BJ (cell line): ENCODE results near the gene TMOD2. TPM values are rescaled to one million over a fixed set of nuclear protein-coding genes. Genes with fewer than 3 reads are reported as not detected.

Experiments used
- CTCF ChIA-PET: fragments of 350-600 bp; formaldehyde crosslinking; extraction: SDS; loops from one replicate; lab custom pipeline; 2021; ENCODE audit warnings: antibody characterized with exemption, inconsistent platforms; lab: Yijun Ruan, JAX
- POLR2A ChIA-PET: fragments of 300-600 bp; sonication (Branson Sonifier 250); formaldehyde crosslinking; extraction: SDS; loops from one replicate; lab custom pipeline; 2021; ENCODE audit warnings: antibody characterized with exemption; lab: Charles Lee
- DNase-seq: peaks from one replicate; pipeline ENCODE4 v3.0.0-alpha.2; 2011; ENCODE audit warnings: low read depth
- H3K27me3 ChIP-seq: 2 replicates; pipeline ENCODE4 v1.6.0; 2011; ENCODE audit warnings: low read length; ENCODE audit not compliant: control insufficient read depth, insufficient read depth
- H3K36me3 ChIP-seq: 2 replicates; pipeline ENCODE4 v1.5.1; 2011; ENCODE audit warnings: low read length; ENCODE audit not compliant: control insufficient read depth, insufficient read depth
- H3K4me3 ChIP-seq: 2 replicates; pipeline ENCODE4 v1.5.1; 2011; ENCODE audit warnings: low read depth, mild to moderate bottlenecking, control low read depth, low read length
- polyA plus RNA-seq: library from polyadenylated mRNA; depleted of rRNA; stranded (reverse); fragments of >200 nt; gene quantifications from 2 replicates; pipeline ENCODE4 v1.2.3, GENCODE V29; 2011
- TF ChIP-seq, protein P1 (sequence below): IDR thresholded peaks from 2 replicates; pipeline ENCODE4 v1.5.1; 2011; ENCODE audit warnings: low read depth, mild to moderate bottlenecking, control low read depth, inconsistent platforms, low read length, moderate library complexity; ENCODE audit not compliant: insufficient read depth

TMOD2 gene
- polyA plus RNA-seq, 1 experiment = 1.1 TPM

- ChIA-PET POLR2A (no interaction called here), CTCF (interaction anchor here (0.5 to 1.0 kb wide), 3 partner anchors 17 to 189 kb away, joined by 3 read pairs; no protein-coding TSS in a partner anchor)
- TF ChIP-seq, protein P1, sequence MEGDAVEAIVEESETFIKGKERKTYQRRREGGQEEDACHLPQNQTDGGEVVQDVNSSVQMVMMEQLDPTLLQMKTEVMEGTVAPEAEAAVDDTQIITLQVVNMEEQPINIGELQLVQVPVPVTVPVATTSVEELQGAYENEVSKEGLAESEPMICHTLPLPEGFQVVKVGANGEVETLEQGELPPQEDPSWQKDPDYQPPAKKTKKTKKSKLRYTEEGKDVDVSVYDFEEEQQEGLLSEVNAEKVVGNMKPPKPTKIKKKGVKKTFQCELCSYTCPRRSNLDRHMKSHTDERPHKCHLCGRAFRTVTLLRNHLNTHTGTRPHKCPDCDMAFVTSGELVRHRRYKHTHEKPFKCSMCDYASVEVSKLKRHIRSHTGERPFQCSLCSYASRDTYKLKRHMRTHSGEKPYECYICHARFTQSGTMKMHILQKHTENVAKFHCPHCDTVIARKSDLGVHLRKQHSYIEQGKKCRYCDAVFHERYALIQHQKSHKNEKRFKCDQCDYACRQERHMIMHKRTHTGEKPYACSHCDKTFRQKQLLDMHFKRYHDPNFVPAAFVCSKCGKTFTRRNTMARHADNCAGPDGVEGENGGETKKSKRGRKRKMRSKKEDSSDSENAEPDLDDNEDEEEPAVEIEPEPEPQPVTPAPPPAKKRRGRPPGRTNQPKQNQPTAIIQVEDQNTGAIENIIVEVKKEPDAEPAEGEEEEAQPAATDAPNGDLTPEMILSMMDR = no peak
- H3K36me3 ChIP-seq = no peaks in the 10 kb centered on the region
- DNase-seq = no peak
- H3K27me3 ChIP-seq = peaks cover 12% of the 10 kb centered on the region
- peak overlapping the region; percentile 51 for H3K4me3 ChIP-seq
Observed at GRCh38 chr15:51751697-51752683, 593 bp downstream of the TMOD2 start.

GRCh38 chr15:51752888-51753287, 1.5 kb downstream of the TMOD2 start:
- TF ChIP-seq, protein P1 = no peak
- POLR2A ChIA-PET = no interaction called here
- Histone ChIP-seq H3K4me3 (no peak overlapping the region), H3K27me3 (peaks cover 12% of the 10 kb centered on the region), H3K36me3 (no peaks in the 10 kb centered on the region)
- CTCF ChIA-PET = interaction anchor here (1.0 kb wide), 1 partner anchor 24 kb away, joined by 3 read pairs; no protein-coding TSS in a partner anchor
- no peak for DNase-seq

DNA sequence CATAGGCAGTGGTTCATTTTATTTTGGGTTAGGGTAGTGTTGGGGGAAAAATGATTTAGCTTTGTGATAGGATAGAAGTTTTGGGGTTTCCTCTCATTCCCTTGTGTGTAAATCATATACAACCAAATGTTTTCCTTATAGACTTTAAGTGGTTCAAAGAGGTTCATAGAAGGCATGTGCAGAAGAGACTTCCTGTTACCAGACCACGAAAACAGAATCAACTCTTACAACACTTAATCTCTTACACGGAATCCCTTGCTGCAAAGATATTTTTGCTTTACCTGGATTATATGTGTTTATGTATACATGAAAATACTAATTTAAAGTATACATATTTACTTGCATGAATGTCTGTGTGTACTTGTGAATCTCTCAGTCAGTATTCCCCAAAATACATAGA, 2.9 kb downstream of the TMOD2 start:
- ChIA-PET POLR2A (no interaction called here), CTCF (interaction anchor here (1.0 to 15.8 kb wide), 2 partner anchors 20 to 104 kb away, joined by 4 to 100 read pairs; no protein-coding TSS in a partner anchor)
- no peaks in the 10 kb centered on the region for H3K36me3 ChIP-seq
- TF ChIP-seq, protein P1 = no peak
- DNase-seq = no peak
- H3K27me3 ChIP-seq = peaks cover 10% of the 10 kb centered on the region
- no peak overlapping the region for H3K4me3 ChIP-seq

DNA sequence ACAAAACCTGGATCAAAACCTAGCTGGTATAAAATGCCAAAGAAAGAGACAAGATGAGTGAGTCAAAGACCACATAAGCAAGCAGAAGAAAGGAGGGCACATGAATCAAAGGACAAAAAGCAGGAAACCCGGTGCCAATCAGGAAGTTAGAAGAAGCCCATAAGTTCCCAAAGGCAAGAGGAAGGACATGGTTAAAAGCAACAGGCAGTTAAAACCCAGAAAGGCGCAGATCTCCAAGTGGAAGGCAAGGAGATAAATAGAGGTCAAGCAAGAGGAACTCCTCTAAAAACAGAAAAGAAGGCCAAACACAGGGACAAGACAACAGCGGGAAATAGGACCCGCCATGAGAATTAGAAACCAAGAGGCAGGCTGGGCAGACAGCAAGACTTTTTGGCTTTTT, 4.4 kb downstream of the TMOD2 start:
- TF ChIP-seq, protein P1 = no peak
- no peak for DNase-seq
- peaks cover 1% of the 10 kb centered on the region for H3K27me3 ChIP-seq
- no peaks in the 10 kb centered on the region for H3K36me3 ChIP-seq
- CTCF ChIA-PET = interaction anchor here (1.3 to 15.8 kb wide), 2 partner anchors 19 to 106 kb away, joined by 5 to 100 read pairs; no protein-coding TSS in a partner anchor
- POLR2A ChIA-PET = interaction anchor here (0.5 kb wide), 1 partner anchor 34 kb away, joined by 4 read pairs; no protein-coding TSS in a partner anchor
- H3K4me3 ChIP-seq = no peak overlapping the region

- H3K27me3 ChIP-seq = no peaks in the 10 kb centered on the region
- DNase-seq = no peak
- H3K4me3 ChIP-seq = no peak overlapping the region
- CTCF ChIA-PET = interaction anchor here (1.3 to 15.8 kb wide), 2 partner anchors 18 to 106 kb away, joined by 5 to 100 read pairs; no protein-coding TSS in a partner anchor
- TF ChIP-seq, protein P1 = no peak
- H3K36me3 ChIP-seq = no peaks in the 10 kb centered on the region
- POLR2A ChIA-PET = no interaction called here
Observed at GRCh38 chr15:51756482-51756881, 5.1 kb downstream of the TMOD2 start.
